ENCODE measurements around the gene P2RX7. TPM values are rescaled to one million over a fixed set of nuclear protein-coding genes. Genes with fewer than 3 reads are reported as not detected.

The P2RX7 gene
- total RNA-seq, 1 experiment from 2014 or later, result 0.55 TPM

GRCh38 chr12:121222847-121223246 is 90.2 kb downstream of the P2RX7 start (continued):
- TF ChIP-seq, protein P1, sequence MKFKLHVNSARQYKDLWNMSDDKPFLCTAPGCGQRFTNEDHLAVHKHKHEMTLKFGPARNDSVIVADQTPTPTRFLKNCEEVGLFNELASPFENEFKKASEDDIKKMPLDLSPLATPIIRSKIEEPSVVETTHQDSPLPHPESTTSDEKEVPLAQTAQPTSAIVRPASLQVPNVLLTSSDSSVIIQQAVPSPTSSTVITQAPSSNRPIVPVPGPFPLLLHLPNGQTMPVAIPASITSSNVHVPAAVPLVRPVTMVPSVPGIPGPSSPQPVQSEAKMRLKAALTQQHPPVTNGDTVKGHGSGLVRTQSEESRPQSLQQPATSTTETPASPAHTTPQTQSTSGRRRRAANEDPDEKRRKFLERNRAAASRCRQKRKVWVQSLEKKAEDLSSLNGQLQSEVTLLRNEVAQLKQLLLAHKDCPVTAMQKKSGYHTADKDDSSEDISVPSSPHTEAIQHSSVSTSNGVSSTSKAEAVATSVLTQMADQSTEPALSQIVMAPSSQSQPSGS (CRISPR knock-in tag; IDR thresholded peaks at IDR 0.05; ENCODE audit: borderline replicate concordance, low read depth), result no peak
- TF ChIP-seq USF1 (CRISPR knock-in tag; IDR thresholded peaks at IDR 0.05), result no peak
- TF ChIP-seq, protein P2, sequence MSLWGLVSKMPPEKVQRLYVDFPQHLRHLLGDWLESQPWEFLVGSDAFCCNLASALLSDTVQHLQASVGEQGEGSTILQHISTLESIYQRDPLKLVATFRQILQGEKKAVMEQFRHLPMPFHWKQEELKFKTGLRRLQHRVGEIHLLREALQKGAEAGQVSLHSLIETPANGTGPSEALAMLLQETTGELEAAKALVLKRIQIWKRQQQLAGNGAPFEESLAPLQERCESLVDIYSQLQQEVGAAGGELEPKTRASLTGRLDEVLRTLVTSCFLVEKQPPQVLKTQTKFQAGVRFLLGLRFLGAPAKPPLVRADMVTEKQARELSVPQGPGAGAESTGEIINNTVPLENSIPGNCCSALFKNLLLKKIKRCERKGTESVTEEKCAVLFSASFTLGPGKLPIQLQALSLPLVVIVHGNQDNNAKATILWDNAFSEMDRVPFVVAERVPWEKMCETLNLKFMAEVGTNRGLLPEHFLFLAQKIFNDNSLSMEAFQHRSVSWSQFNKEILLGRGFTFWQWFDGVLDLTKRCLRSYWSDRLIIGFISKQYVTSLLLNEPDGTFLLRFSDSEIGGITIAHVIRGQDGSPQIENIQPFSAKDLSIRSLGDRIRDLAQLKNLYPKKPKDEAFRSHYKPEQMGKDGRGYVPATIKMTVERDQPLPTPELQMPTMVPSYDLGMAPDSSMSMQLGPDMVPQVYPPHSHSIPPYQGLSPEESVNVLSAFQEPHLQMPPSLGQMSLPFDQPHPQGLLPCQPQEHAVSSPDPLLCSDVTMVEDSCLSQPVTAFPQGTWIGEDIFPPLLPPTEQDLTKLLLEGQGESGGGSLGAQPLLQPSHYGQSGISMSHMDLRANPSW (CRISPR knock-in tag; conservative IDR thresholded peaks at IDR 0.05; ENCODE audit: low read depth), result no peak
- TF ChIP-seq ARID4B (CRISPR knock-in tag; IDR thresholded peaks at IDR 0.05; ENCODE audit: borderline replicate concordance), result no peak
- no peak for TF ChIP-seq NR1H2 (CRISPR knock-in tag; IDR thresholded peaks at IDR 0.05)
- TF ChIP-seq, protein P3, sequence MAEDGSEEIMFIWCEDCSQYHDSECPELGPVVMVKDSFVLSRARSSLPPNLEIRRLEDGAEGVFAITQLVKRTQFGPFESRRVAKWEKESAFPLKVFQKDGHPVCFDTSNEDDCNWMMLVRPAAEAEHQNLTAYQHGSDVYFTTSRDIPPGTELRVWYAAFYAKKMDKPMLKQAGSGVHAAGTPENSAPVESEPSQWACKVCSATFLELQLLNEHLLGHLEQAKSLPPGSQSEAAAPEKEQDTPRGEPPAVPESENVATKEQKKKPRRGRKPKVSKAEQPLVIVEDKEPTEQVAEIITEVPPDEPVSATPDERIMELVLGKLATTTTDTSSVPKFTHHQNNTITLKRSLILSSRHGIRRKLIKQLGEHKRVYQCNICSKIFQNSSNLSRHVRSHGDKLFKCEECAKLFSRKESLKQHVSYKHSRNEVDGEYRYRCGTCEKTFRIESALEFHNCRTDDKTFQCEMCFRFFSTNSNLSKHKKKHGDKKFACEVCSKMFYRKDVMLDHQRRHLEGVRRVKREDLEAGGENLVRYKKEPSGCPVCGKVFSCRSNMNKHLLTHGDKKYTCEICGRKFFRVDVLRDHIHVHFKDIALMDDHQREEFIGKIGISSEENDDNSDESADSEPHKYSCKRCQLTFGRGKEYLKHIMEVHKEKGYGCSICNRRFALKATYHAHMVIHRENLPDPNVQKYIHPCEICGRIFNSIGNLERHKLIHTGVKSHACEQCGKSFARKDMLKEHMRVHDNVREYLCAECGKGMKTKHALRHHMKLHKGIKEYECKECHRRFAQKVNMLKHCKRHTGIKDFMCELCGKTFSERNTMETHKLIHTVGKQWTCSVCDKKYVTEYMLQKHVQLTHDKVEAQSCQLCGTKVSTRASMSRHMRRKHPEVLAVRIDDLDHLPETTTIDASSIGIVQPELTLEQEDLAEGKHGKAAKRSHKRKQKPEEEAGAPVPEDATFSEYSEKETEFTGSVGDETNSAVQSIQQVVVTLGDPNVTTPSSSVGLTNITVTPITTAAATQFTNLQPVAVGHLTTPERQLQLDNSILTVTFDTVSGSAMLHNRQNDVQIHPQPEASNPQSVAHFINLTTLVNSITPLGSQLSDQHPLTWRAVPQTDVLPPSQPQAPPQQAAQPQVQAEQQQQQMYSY (CRISPR knock-in tag; IDR thresholded peaks at IDR 0.05), result no peak
- no peak for TF ChIP-seq NFYB (CRISPR knock-in tag; conservative IDR thresholded peaks at IDR 0.05; ENCODE audit: low read depth)

GRCh38 chr12:121223292-121224285 is 90.9 kb downstream of the P2RX7 start:
- Mint-ChIP-seq H3K9me3 (no peaks in the 10 kb centered on the region), H3K36me3 (0 out of 2 replicates have a peak, but pooled peaks cover 2% of the 10 kb centered on the region), H3K4me3 (no peak overlapping the region), H3K4me1 (no peaks in the 10 kb centered on the region), H3K27me3 (ENCODE audit: low read depth) (no peaks in the 10 kb centered on the region), H3K27ac (no peak overlapping the region)
- no peak for DNase-seq (ENCODE audit: low spot score)
- ATAC-seq, result peak; percentile 82
- POLR2A ChIA-PET, result no interaction called here
- CTCF ChIA-PET, result interaction anchor here (0.5 to 2.1 kb wide), 8 partner anchors 10 to 474 kb away, joined by 3 to 6 read pairs (median 4); no protein-coding TSS in a partner anchor
- TF ChIP-seq ZBTB43 (CRISPR knock-in tag; IDR thresholded peaks at IDR 0.05) (no peak), HMGA2 (CRISPR knock-in tag; IDR thresholded peaks at IDR 0.05) (no peak), SOX15 (CRISPR knock-in tag; IDR thresholded peaks at IDR 0.05) (no peak), KAT7 (CRISPR knock-in tag; IDR thresholded peaks at IDR 0.05; ENCODE audit: borderline replicate concordance) (no peak), ARID4B (CRISPR knock-in tag; IDR thresholded peaks at IDR 0.05; ENCODE audit: borderline replicate concordance) (no peak), GABPB1 (CRISPR knock-in tag; IDR thresholded peaks at IDR 0.05) (no peak), MXD4 (CRISPR knock-in tag; IDR thresholded peaks at IDR 0.05; ENCODE audit: borderline replicate concordance) (no peak), ZNF263 (CRISPR knock-in tag; IDR thresholded peaks at IDR 0.05; ENCODE audit: low read depth) (no peak)
